Measurements from ENCODE around the gene CNBD2. TPM values are rescaled to one million over a fixed set of nuclear protein-coding genes. Genes with fewer than 3 reads are reported as not detected.
"Not testable (repeated sequence)": the region's sequence is repeated elsewhere in the genome, so short reads cannot be mapped to it uniquely, and the experiment has no call there.

CNBD2 gene
- total and polyA plus RNA-seq, 7 experiments from 2014 or later, result 2.6 to 10.6 (median 7.7) TPM

DNA sequence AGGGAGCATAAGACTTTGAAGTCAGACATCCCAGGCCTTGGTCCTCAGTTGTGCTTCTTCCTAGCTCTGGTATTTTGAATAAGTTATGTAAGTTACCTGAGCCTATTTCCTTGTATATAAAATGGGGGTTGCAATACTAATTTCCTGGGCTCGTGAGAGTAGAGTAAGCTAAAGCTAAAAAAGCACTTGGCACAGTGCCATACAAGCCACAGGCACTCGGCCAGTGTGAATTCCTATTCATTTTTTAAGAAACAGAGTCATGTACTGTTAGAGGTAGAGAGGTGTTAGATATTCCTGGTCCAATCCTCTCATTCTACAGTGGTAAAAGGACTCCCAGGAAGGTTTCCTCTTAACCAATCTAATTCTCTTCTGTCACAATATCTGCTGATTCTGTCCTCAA lies 106.6 kb downstream of the CNBD2 start:
- Mint-ChIP-seq H3K4me3 (no peak overlapping the region), H3K4me1 (peaks cover 0 to 4% (median 0%) of the 10 kb centered on the region in 7 donors), H3K27me3 (peaks cover 0 to 41% (median 11%) of the 10 kb centered on the region in 5 donors), H3K9me3 (peaks cover 0 to 3% (median 0%) of the 10 kb centered on the region in 11 donors), H3K27ac (no peak overlapping the region), H3K36me3 (no peaks in the 10 kb centered on the region)
- Histone ChIP-seq H3K27ac (ENCODE audit: low read depth, low read length) (no peak overlapping the region), H3K36me3 (ENCODE audit: control insufficient read depth in 2 of 3, insufficient read depth in 3 of 3, low read length in 3 of 3) (no peaks in the 10 kb centered on the region), H3K4me1 (ENCODE audit: control insufficient read depth in 2 of 2, insufficient read depth in 2 of 2, low read length in 2 of 2) (no peaks in the 10 kb centered on the region), H3K4me3 (ENCODE audit: low read length) (no peak overlapping the region), H3K27me3 (ENCODE audit: control insufficient read depth in 2 of 2, insufficient read depth in 2 of 2, low read length in 2 of 2) (no peaks in the 10 kb centered on the region), H3K9me3 (ENCODE audit: control insufficient read depth in 2 of 3, low read length in 3 of 3) (no peaks in the 10 kb centered on the region)
- CTCF ChIA-PET, result interaction anchor here (0.7 to 2.0 kb wide), 3 partner anchors 80 to 598 kb away, joined by 4 to 5 read pairs (median 4); no protein-coding TSS in a partner anchor
- ATAC-seq (no peak), DNase-seq (no peak)
- POLR2A ChIA-PET, result no interaction called here
- intact Hi-C loops (cut with micrococcal nuclease), result no loop called here

DNA sequence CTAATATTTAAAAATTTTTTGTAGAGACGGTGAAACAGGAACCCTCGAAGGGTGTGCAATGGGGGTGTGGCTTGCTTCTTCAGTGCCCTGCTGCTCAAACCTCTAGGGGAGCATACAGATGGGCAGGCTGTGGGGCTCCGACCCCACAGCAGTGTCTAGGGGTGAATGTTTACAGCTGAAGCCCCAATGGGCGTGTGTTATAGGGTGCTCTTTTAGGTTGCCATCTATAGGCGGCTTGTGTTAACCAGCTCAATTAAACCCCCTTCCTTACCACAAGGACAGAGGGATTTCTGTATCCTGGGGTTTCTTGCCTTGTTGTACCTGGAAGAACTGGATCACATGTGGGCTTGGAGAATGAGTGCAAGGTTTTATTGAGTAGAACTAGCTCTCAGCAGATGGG lies 109.4 kb downstream of the CNBD2 start:
- H3K36me3 ChIP-seq (ENCODE audit: control insufficient read depth in 2 of 3, insufficient read depth in 3 of 3, low read length in 3 of 3); H3K27ac Mint-ChIP-seq; H3K36me3 Mint-ChIP-seq; intact Hi-C loops (cut with micrococcal nuclease); H3K4me1 ChIP-seq (ENCODE audit: control insufficient read depth in 2 of 2, insufficient read depth in 2 of 2, low read length in 2 of 2); POLR2A ChIA-PET; H3K4me3 Mint-ChIP-seq; DNase-seq; H3K9me3 Mint-ChIP-seq; H3K27ac ChIP-seq (ENCODE audit: low read depth, low read length); H3K4me1 Mint-ChIP-seq; ATAC-seq; H3K27me3 ChIP-seq (ENCODE audit: control insufficient read depth in 2 of 2, insufficient read depth in 2 of 2, low read length in 2 of 2); H3K9me3 ChIP-seq (ENCODE audit: control insufficient read depth in 2 of 3, low read length in 3 of 3); H3K4me3 ChIP-seq (ENCODE audit: low read length): not testable (repeated sequence)
- H3K27me3 Mint-ChIP-seq, result peaks cover 0 to 30% (median 11%) of the 10 kb centered on the region in 5 donors
- CTCF ChIA-PET, result interaction anchor here (0.9 kb wide), 1 partner anchor 84 kb away, joined by 3 read pairs; no protein-coding TSS in a partner anchor

DNA sequence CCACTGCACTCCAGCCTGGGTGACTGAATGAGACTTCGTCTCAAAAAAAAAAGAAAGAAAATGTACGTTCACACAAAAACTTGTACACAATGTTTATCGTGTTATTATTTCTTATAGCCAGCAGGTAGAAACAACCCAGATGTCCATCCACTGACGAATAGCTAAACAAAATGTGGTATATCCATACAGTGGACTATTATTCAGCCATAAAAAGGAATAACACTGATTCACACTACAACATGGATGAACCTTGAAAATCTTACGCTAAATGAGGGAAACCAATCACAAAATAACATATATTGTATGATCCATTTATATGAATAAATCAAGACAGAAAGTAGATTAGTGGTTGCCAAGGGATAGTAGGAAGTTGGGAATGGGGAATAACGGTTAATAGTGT lies 111.1 kb downstream of the CNBD2 start:
- no peak for ATAC-seq
- intact Hi-C loops (cut with micrococcal nuclease), result no loop called here
- Mint-ChIP-seq H3K36me3 (peaks cover 0 to 2% (median 0%) of the 10 kb centered on the region in 5 donors), H3K4me1 (peaks cover 0 to 4% (median 0%) of the 10 kb centered on the region in 7 donors), H3K27ac (no peak overlapping the region), H3K27me3 (peaks cover 7 to 25% (median 12%) of the 10 kb centered on the region in 5 donors), H3K9me3 (peaks cover 0 to 2% (median 0%) of the 10 kb centered on the region in 11 donors), H3K4me3 (no peak overlapping the region)
- H3K4me1 ChIP-seq (ENCODE audit: control insufficient read depth in 2 of 2, insufficient read depth in 2 of 2, low read length in 2 of 2), result no peaks in the 10 kb centered on the region
- no peaks in the 10 kb centered on the region for H3K9me3 ChIP-seq (ENCODE audit: control insufficient read depth in 2 of 3, low read length in 3 of 3)
- H3K4me3 ChIP-seq (ENCODE audit: low read length), result no peak overlapping the region
- no peak overlapping the region for H3K27ac ChIP-seq (ENCODE audit: low read depth, low read length)
- CTCF ChIA-PET, result no interaction called here
- H3K36me3 ChIP-seq (ENCODE audit: control insufficient read depth in 2 of 3, insufficient read depth in 3 of 3, low read length in 3 of 3), result no peaks in the 10 kb centered on the region
- no peaks in the 10 kb centered on the region for H3K27me3 ChIP-seq (ENCODE audit: control insufficient read depth in 2 of 2, insufficient read depth in 2 of 2, low read length in 2 of 2)
- POLR2A ChIA-PET, result interaction anchor here (0.6 to 0.7 kb wide), 2 partner anchors 90 to 146 kb away, joined by 3 to 10 read pairs; no protein-coding TSS in a partner anchor
- no peak for DNase-seq

DNA sequence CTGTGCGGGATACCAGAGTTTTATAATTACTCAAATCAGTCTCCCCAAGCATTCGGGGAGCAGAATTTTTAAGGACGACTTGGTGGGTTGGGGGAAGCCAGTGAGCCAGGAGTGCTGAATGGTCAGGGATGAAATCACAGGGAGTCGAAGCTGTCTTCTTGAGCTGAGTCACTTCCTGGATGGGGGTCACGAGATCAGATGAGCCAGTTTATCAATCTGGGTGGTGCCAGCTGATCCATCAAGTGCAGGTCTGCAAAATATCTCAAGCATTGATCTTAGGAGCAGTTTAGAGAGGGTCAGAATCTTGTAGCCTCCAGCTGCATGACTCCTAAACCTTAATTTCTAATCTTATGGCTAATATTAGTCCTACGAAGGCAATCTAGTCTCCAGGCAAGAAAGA lies 111.6 kb downstream of the CNBD2 start:
- H3K27ac Mint-ChIP-seq; H3K4me3 Mint-ChIP-seq; H3K36me3 ChIP-seq (ENCODE audit: control insufficient read depth in 2 of 3, insufficient read depth in 3 of 3, low read length in 3 of 3); H3K4me1 ChIP-seq (ENCODE audit: control insufficient read depth in 2 of 2, insufficient read depth in 2 of 2, low read length in 2 of 2); DNase-seq; H3K9me3 Mint-ChIP-seq; H3K4me1 Mint-ChIP-seq; H3K36me3 Mint-ChIP-seq; H3K4me3 ChIP-seq (ENCODE audit: low read length); H3K27ac ChIP-seq (ENCODE audit: low read depth, low read length); ATAC-seq; H3K27me3 ChIP-seq (ENCODE audit: control insufficient read depth in 2 of 2, insufficient read depth in 2 of 2, low read length in 2 of 2); CTCF ChIA-PET; H3K9me3 ChIP-seq (ENCODE audit: control insufficient read depth in 2 of 3, low read length in 3 of 3); intact Hi-C loops (cut with micrococcal nuclease): not testable (repeated sequence)
- peaks cover 10 to 29% (median 17%) of the 10 kb centered on the region in 5 donors for H3K27me3 Mint-ChIP-seq
- POLR2A ChIA-PET, result interaction anchor here (0.6 to 0.7 kb wide), 2 partner anchors 89 to 147 kb away, joined by 3 to 10 read pairs; no protein-coding TSS in a partner anchor

Other genes with a start within 250 kb of the CNBD2 start
- 1,000 to 10,000 TPM in 2 of 5 experiments, 100 to 1,000 TPM in 3; 372 to 1,041 (median 699) TPM for gene RBM39, start 226.3 kb upstream of the CNBD2 start, total RNA-seq
- 100 to 1,000 TPM; 100 to 152 TPM for gene RBM39, start 226.3 kb upstream of the CNBD2 start, polyA plus RNA-seq
- 100 to 1,000 TPM in 2 of 5 experiments, 10 to 100 TPM in 3; 57.5 to 157 (median 78.0) TPM for gene PHF20, start 196.6 kb upstream of the CNBD2 start, total RNA-seq
- gene PHF20, start 196.6 kb upstream of the CNBD2 start, polyA plus RNA-seq, result 100 to 1,000 TPM in 1 of 2 donors, 10 to 100 TPM in 1; 99.9 to 138 TPM
- gene SCAND1, start 14.1 kb upstream of the CNBD2 start, total RNA-seq, result 10 to 100 TPM; 41.8 to 56.2 (median 51.7) TPM
- gene SCAND1, start 14.1 kb upstream of the CNBD2 start, polyA plus RNA-seq, result 100 to 1,000 TPM; 185 to 212 TPM
- gene EPB41L1, start 186.2 kb downstream of the CNBD2 start, total RNA-seq, result under 1 TPM in 4 of 5 experiments, not detected in 1; 0.05 to 0.81 (median 0.74) TPM
- gene EPB41L1, start 186.2 kb downstream of the CNBD2 start, polyA plus RNA-seq, result under 1 TPM in 1 of 2 donors, not detected in 1; 0.08 TPM

Measured in naive thymus-derived CD4-positive, alpha-beta T cell (primary cell).